ENCODE data around the gene CACNA1A.

CACNA1A gene

GRCh38 chr19:13298565-13299481, 207.5 kb downstream of the CACNA1A start:
- no peak overlapping the region for H3K4me3 ChIP-seq (ENCODE audit: low read length)
- H3K4me1 ChIP-seq (ENCODE audit: control insufficient read depth, insufficient read depth, low read length), result 0 out of 2 replicates have a peak, but pooled peaks cover 1% of the 10 kb centered on the region
- H3K36me3 ChIP-seq (ENCODE audit: control insufficient read depth, insufficient read depth, low read length), result peaks cover 3% of the 10 kb centered on the region; the same call in 1 of the 2 replicates
- H3K27ac ChIP-seq (ENCODE audit: low read length), result no peak overlapping the region
- no peak for DNase-seq (ENCODE audit: low read depth, low spot score)
- no CpG with 5 or more reads among the region's 92 CpGs for WGBS (ENCODE audit: insufficient coverage, insufficient read length)
- no peaks in the 10 kb centered on the region for H3K9me3 ChIP-seq (ENCODE audit: control insufficient read depth, insufficient read depth, low read length)
- no peaks in the 10 kb centered on the region for H3K27me3 ChIP-seq (ENCODE audit: control insufficient read depth, insufficient read depth, low read length)

- Histone ChIP-seq H3K4me1 (ENCODE audit: control insufficient read depth, insufficient read depth, low read length) (no peaks in the 10 kb centered on the region), H3K4me3 (ENCODE audit: low read length) (no peak overlapping the region), H3K27me3 (ENCODE audit: control insufficient read depth, insufficient read depth, low read length) (no peaks in the 10 kb centered on the region), H3K27ac (ENCODE audit: low read length) (no peak overlapping the region), H3K9me3 (ENCODE audit: control insufficient read depth, insufficient read depth, low read length) (no peaks in the 10 kb centered on the region), H3K36me3 (ENCODE audit: control insufficient read depth, insufficient read depth, low read length) (peaks cover 3% of the 10 kb centered on the region; the same call in 1 of the 2 replicates)
- no peak for DNase-seq (ENCODE audit: low read depth, low spot score)
- no CpG with 5 or more reads among the region's 2 CpGs for WGBS (ENCODE audit: insufficient coverage, insufficient read length)
Measured at GRCh38 chr19:13297023-13297422, 209.3 kb downstream of the CACNA1A start.

GRCh38 chr19:13294812-13295567, 211.3 kb downstream of the CACNA1A start:
- WGBS (ENCODE audit: insufficient coverage, insufficient read length), result no CpG with 5 or more reads among the region's 5 CpGs
- H3K4me3 ChIP-seq (ENCODE audit: low read length), result no peak overlapping the region
- H3K9me3 ChIP-seq (ENCODE audit: control insufficient read depth, insufficient read depth, low read length), result no peaks in the 10 kb centered on the region
- H3K27ac ChIP-seq (ENCODE audit: low read length), result no peak overlapping the region
- H3K36me3 ChIP-seq (ENCODE audit: control insufficient read depth, insufficient read depth, low read length), result peaks cover 3% of the 10 kb centered on the region; the same call in 1 of the 2 replicates
- H3K27me3 ChIP-seq (ENCODE audit: control insufficient read depth, insufficient read depth, low read length), result no peaks in the 10 kb centered on the region
- H3K4me1 ChIP-seq (ENCODE audit: control insufficient read depth, insufficient read depth, low read length), result no peaks in the 10 kb centered on the region
- DNase-seq (ENCODE audit: low read depth, low spot score), result no peak

GRCh38 chr19:13291913-13292312, 214.4 kb downstream of the CACNA1A start:
- H3K27me3 ChIP-seq (ENCODE audit: control insufficient read depth, insufficient read depth, low read length), result no peaks in the 10 kb centered on the region
- WGBS (ENCODE audit: insufficient coverage, insufficient read length), result no CpG with 5 or more reads among the region's 3 CpGs
- H3K9me3 ChIP-seq (ENCODE audit: control insufficient read depth, insufficient read depth, low read length), result no peaks in the 10 kb centered on the region
- no peak overlapping the region for H3K27ac ChIP-seq (ENCODE audit: low read length)
- no peaks in the 10 kb centered on the region for H3K4me1 ChIP-seq (ENCODE audit: control insufficient read depth, insufficient read depth, low read length)
- no peak overlapping the region for H3K4me3 ChIP-seq (ENCODE audit: low read length)
- DNase-seq (ENCODE audit: low read depth, low spot score), result no peak
- no peaks in the 10 kb centered on the region for H3K36me3 ChIP-seq (ENCODE audit: control insufficient read depth, insufficient read depth, low read length)

- WGBS (ENCODE audit: insufficient coverage, insufficient read length), result no CpG with 5 or more reads among the region's 4 CpGs
- Histone ChIP-seq H3K9me3 (ENCODE audit: control insufficient read depth, insufficient read depth, low read length) (no peaks in the 10 kb centered on the region), H3K36me3 (ENCODE audit: control insufficient read depth, insufficient read depth, low read length) (no peaks in the 10 kb centered on the region; the same call in 1 of the 2 replicates), H3K27me3 (ENCODE audit: control insufficient read depth, insufficient read depth, low read length) (no peaks in the 10 kb centered on the region), H3K27ac (ENCODE audit: low read length) (no peak overlapping the region), H3K4me1 (ENCODE audit: control insufficient read depth, insufficient read depth, low read length) (no peaks in the 10 kb centered on the region), H3K4me3 (ENCODE audit: low read length) (no peak overlapping the region)
- no peak for DNase-seq (ENCODE audit: low read depth, low spot score)
Measured at GRCh38 chr19:13290741-13291140, 215.5 kb downstream of the CACNA1A start.

GRCh38 chr19:13289295-13289694, 217.0 kb downstream of the CACNA1A start:
- no CpG with 5 or more reads among the region's 4 CpGs for WGBS (ENCODE audit: insufficient coverage, insufficient read length)
- no peaks in the 10 kb centered on the region for H3K4me1 ChIP-seq (ENCODE audit: control insufficient read depth, insufficient read depth, low read length)
- DNase-seq (ENCODE audit: low read depth, low spot score), result no peak
- no peaks in the 10 kb centered on the region for H3K27me3 ChIP-seq (ENCODE audit: control insufficient read depth, insufficient read depth, low read length)
- H3K27ac ChIP-seq (ENCODE audit: low read length), result no peak overlapping the region
- H3K4me3 ChIP-seq (ENCODE audit: low read length), result no peak overlapping the region
- no peaks in the 10 kb centered on the region for H3K9me3 ChIP-seq (ENCODE audit: control insufficient read depth, insufficient read depth, low read length)
- H3K36me3 ChIP-seq (ENCODE audit: control insufficient read depth, insufficient read depth, low read length), result no peaks in the 10 kb centered on the region; the same call in none of the 2 replicates

GRCh38 chr19:13286195-13286985, 219.9 kb downstream of the CACNA1A start:
- no peaks in the 10 kb centered on the region for H3K4me1 ChIP-seq (ENCODE audit: control insufficient read depth, insufficient read depth, low read length)
- no peak overlapping the region for H3K27ac ChIP-seq (ENCODE audit: low read length)
- no peak overlapping the region for H3K4me3 ChIP-seq (ENCODE audit: low read length)
- no peak for DNase-seq (ENCODE audit: low read depth, low spot score)
- no peaks in the 10 kb centered on the region for H3K27me3 ChIP-seq (ENCODE audit: control insufficient read depth, insufficient read depth, low read length)
- no peaks in the 10 kb centered on the region for H3K9me3 ChIP-seq (ENCODE audit: control insufficient read depth, insufficient read depth, low read length)
- no CpG with 5 or more reads among the region's 31 CpGs for WGBS (ENCODE audit: insufficient coverage, insufficient read length)
- H3K36me3 ChIP-seq (ENCODE audit: control insufficient read depth, insufficient read depth, low read length), result peaks cover 4% of the 10 kb centered on the region

- no peak for DNase-seq (ENCODE audit: low read depth, low spot score)
- Histone ChIP-seq H3K4me1 (ENCODE audit: control insufficient read depth, insufficient read depth, low read length) (no peaks in the 10 kb centered on the region), H3K4me3 (ENCODE audit: low read length) (no peak overlapping the region; the same call in 1 of the 2 replicates), H3K27ac (ENCODE audit: low read length) (no peak overlapping the region), H3K9me3 (ENCODE audit: control insufficient read depth, insufficient read depth, low read length) (no peaks in the 10 kb centered on the region), H3K27me3 (ENCODE audit: control insufficient read depth, insufficient read depth, low read length) (no peaks in the 10 kb centered on the region), H3K36me3 (ENCODE audit: control insufficient read depth, insufficient read depth, low read length) (peaks cover 4% of the 10 kb centered on the region)
- no CpG with 5 or more reads among the region's 13 CpGs for WGBS (ENCODE audit: insufficient coverage, insufficient read length)
Measured at GRCh38 chr19:13284929-13285928, 221.1 kb downstream of the CACNA1A start.

- WGBS (ENCODE audit: insufficient coverage, insufficient read length), result no CpG with 5 or more reads among the region's 1 CpG
- no peaks in the 10 kb centered on the region for H3K27me3 ChIP-seq (ENCODE audit: control insufficient read depth, insufficient read depth, low read length)
- H3K4me3 ChIP-seq (ENCODE audit: low read length), result no peak overlapping the region
- H3K4me1 ChIP-seq (ENCODE audit: control insufficient read depth, insufficient read depth, low read length), result no peaks in the 10 kb centered on the region
- DNase-seq (ENCODE audit: low read depth, low spot score), result no peak
- H3K27ac ChIP-seq (ENCODE audit: low read length), result no peak overlapping the region
- peaks cover 4% of the 10 kb centered on the region for H3K36me3 ChIP-seq (ENCODE audit: control insufficient read depth, insufficient read depth, low read length)
- H3K9me3 ChIP-seq (ENCODE audit: control insufficient read depth, insufficient read depth, low read length), result no peaks in the 10 kb centered on the region
Measured at GRCh38 chr19:13283871-13284270, 222.4 kb downstream of the CACNA1A start.

All from iPS DF 6.9 (cell line).